ENCODE results near the gene SLC66A1.

Gene SLC66A1

GRCh38 chr1:19344372-19344810 lies 32.3 kb downstream of the SLC66A1 start:
- peak; percentile 10 to 25 for DNase-seq

- no peak for DNase-seq
Measured at GRCh38 chr1:19344831-19345230, 32.7 kb downstream of the SLC66A1 start.

GRCh38 chr1:19345391-19345790 lies 33.3 kb downstream of the SLC66A1 start:
- DNase-seq: no peak

GRCh38 chr1:19346026-19346425 lies 33.9 kb downstream of the SLC66A1 start:
- no peak for DNase-seq

GRCh38 chr1:19347533-19348172 lies 35.5 kb downstream of the SLC66A1 start:
- DNase-seq: no peak

GRCh38 chr1:19348441-19349198 lies 36.5 kb downstream of the SLC66A1 start:
- no peak for DNase-seq

GRCh38 chr1:19349999-19350398 lies 37.9 kb downstream of the SLC66A1 start:
- no peak for DNase-seq

- no peak for DNase-seq
Measured at GRCh38 chr1:19350566-19350965, 38.4 kb downstream of the SLC66A1 start.

GRCh38 chr1:19351873-19352272 lies 39.7 kb downstream of the SLC66A1 start:
- DNase-seq: no peak

GRCh38 chr1:19352839-19353238 lies 40.7 kb downstream of the SLC66A1 start:
- no peak for DNase-seq

- no peak for DNase-seq
Measured at GRCh38 chr1:19353596-19353995, 41.5 kb downstream of the SLC66A1 start.

- DNase-seq: no peak
Measured at GRCh38 chr1:19354531-19354981, 42.4 kb downstream of the SLC66A1 start.

- DNase-seq: no peak
Measured at GRCh38 chr1:19356266-19356665, 44.1 kb downstream of the SLC66A1 start.

- DNase-seq: no peak
Measured at GRCh38 chr1:19357299-19357986, 45.3 kb downstream of the SLC66A1 start.

- no peak for DNase-seq
Measured at GRCh38 chr1:19358710-19359109, 46.6 kb downstream of the SLC66A1 start.

GRCh38 chr1:19359357-19359756 lies 47.2 kb downstream of the SLC66A1 start:
- DNase-seq: no peak

- no peak for DNase-seq
Measured at GRCh38 chr1:19360016-19360415, 47.9 kb downstream of the SLC66A1 start.

- DNase-seq: no peak
Measured at GRCh38 chr1:19360432-19360831, 48.3 kb downstream of the SLC66A1 start.

GRCh38 chr1:19360843-19361610 lies 48.9 kb downstream of the SLC66A1 start:
- no peak for DNase-seq

- DNase-seq: no peak
Measured at GRCh38 chr1:19361611-19362147, 49.6 kb downstream of the SLC66A1 start.

- DNase-seq: no peak
Measured at GRCh38 chr1:19363536-19364152, 51.5 kb downstream of the SLC66A1 start.

GRCh38 chr1:19365721-19366120 lies 53.6 kb downstream of the SLC66A1 start:
- DNase-seq: no peak

All from activated CD4-positive, alpha-beta T cell treated with anti-CD3 and anti-CD28 coated beads, Interleukin-2, amount 50 U/mL, for 4 hours (primary cell).